Jurkat, Clone E6-1 (cell line): ENCODE results near the gene PRPF8.

ENCODE experiments used
- DNase-seq: peaks from one replicate; pipeline ENCODE4 v3.0.0-alpha.2; 2011; ENCODE audit warnings: low read depth, low spot score
- H3K4me3 ChIP-seq: 2 replicates; pipeline ENCODE4 v1.5.1; 2011; ENCODE audit warnings: mild to moderate bottlenecking, low read length, control low read depth, moderate library complexity

The PRPF8 gene

GRCh38 chr17:1608676-1609075 is 76.0 kb downstream of the PRPF8 start:
- no peak overlapping the region for H3K4me3 ChIP-seq
- no peak for DNase-seq

- no peak for DNase-seq
- no peak overlapping the region for H3K4me3 ChIP-seq
These were observed 76.7 kb downstream of the PRPF8 start for GRCh38 chr17:1607971-1608320.

GRCh38 chr17:1606352-1606985 is 78.2 kb downstream of the PRPF8 start:
- no peak overlapping the region for H3K4me3 ChIP-seq
- no peak for DNase-seq

GRCh38 chr17:1605681-1606351 is 78.9 kb downstream of the PRPF8 start:
- H3K4me3 ChIP-seq: no peak overlapping the region
- no peak for DNase-seq

GRCh38 chr17:1604831-1605528 is 79.7 kb downstream of the PRPF8 start:
- H3K4me3 ChIP-seq: no peak overlapping the region
- DNase-seq: no peak

GRCh38 chr17:1601571-1601970 is 83.1 kb downstream of the PRPF8 start:
- DNase-seq: no peak
- no peak overlapping the region for H3K4me3 ChIP-seq
